HFF-Myc (cell line): ENCODE data around the gene TMEM116.
A peak's percentile ranks its signal among the peaks of the same experiment; 100 is the strongest.

ENCODE experiments used
- DNase-seq: peaks from one replicate; pipeline ENCODE4 v3.0.0-alpha.2; 2011; ENCODE audit warnings: low read depth; ENCODE audit errors: extremely low read depth
- H3K4me3 ChIP-seq: replicated peaks from 2 replicates; pipeline ENCODE4 v1.5.1; 2011; ENCODE audit warnings: low read depth, mild to moderate bottlenecking, control low read depth, low read length
- TF ChIP-seq, protein P1 (sequence below): IDR thresholded peaks from 2 replicates; pipeline ENCODE4 v1.5.1; 2012; ENCODE audit warnings: mild to moderate bottlenecking, low read depth, low read length, control low read depth; ENCODE audit errors: missing control alignments

The TMEM116 gene

DNA sequence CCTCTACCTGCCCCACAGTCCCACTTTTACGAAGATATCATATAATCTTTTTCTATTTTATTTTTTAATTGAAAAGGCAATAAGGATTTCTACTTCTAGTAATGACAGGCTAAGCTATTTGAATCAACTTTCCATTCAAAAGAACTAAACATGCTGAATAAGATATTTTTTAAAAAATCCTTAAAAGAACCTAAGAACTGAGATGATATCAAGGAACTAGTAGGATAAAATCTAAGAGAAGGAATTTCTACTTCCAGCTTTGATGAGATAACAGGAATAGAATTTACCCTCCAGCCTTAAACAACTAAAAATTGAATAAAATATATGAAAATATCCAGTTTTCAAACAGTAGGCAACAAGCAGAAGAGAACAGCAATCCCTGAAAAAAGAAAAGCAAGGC lies 69.0 kb downstream of the TMEM116 start:
- no peak overlapping the region for H3K4me3 ChIP-seq
- TF ChIP-seq, protein P1, sequence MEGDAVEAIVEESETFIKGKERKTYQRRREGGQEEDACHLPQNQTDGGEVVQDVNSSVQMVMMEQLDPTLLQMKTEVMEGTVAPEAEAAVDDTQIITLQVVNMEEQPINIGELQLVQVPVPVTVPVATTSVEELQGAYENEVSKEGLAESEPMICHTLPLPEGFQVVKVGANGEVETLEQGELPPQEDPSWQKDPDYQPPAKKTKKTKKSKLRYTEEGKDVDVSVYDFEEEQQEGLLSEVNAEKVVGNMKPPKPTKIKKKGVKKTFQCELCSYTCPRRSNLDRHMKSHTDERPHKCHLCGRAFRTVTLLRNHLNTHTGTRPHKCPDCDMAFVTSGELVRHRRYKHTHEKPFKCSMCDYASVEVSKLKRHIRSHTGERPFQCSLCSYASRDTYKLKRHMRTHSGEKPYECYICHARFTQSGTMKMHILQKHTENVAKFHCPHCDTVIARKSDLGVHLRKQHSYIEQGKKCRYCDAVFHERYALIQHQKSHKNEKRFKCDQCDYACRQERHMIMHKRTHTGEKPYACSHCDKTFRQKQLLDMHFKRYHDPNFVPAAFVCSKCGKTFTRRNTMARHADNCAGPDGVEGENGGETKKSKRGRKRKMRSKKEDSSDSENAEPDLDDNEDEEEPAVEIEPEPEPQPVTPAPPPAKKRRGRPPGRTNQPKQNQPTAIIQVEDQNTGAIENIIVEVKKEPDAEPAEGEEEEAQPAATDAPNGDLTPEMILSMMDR: no peak
- no peak for DNase-seq

GRCh38 chr12:111942557-111942956 lies 70.4 kb downstream of the TMEM116 start:
- DNase-seq: peak; percentile 54
- TF ChIP-seq, protein P1: no peak
- H3K4me3 ChIP-seq: no peak overlapping the region

DNA sequence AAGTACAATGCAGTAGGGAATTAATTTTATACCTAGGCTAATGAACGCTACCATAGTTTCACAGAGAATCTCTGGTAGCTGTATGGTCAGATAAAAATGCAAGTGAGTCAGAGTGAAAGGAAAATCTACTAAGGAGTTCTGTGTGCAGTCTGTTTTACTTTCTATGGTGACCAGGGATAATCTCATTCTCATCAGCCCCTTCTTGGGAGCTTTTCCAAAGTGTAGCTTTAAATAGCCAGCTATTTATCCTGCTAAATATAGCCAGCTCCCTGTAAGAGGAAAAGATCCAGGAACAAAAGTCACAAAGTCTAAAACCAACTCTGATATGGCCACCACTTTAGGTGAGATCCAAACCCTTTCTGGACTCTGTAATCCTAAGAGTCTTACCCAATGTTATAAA lies 75.5 kb downstream of the TMEM116 start:
- TF ChIP-seq, protein P1: no peak
- H3K4me3 ChIP-seq: no peak overlapping the region
- DNase-seq: no peak

DNA sequence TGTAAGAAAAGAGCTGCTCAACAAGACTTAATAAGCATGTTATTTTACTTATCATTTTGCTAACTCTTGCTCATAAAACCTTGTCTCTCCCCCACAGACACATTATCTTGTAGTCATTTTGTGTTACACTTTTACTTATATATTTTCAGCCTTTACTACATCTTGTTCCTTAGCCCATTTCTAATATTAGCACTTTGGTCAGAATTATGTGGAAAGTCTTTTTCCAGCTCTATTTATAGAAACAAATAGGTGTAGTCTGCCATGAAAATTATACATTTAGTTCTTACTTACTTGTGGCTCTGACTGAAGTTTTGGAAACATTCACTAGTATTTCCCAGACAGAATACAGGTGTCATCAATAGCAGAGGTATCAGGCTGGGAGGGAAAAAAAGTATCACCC lies 76.1 kb downstream of the TMEM116 start:
- DNase-seq: no peak
- TF ChIP-seq, protein P1: no peak
- H3K4me3 ChIP-seq: no peak overlapping the region

DNA sequence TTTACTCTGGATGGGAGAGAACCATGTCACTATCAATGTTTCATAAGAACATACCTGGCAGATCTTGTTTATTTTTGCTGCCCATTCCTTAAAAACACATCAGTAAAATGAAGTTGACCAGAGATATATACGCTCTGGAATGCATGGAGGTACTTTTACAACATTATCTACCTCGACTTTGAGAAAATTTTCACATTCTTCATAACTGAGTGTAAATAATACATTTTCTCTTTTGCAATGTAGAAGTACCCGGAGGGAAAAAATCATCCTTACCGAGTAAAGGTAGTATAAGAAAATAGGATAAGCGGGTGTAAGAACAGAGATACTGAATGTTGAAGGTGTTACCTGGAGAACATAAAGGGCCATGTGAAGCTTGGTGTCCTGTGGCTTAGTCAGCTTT lies 80.7 kb downstream of the TMEM116 start:
- DNase-seq: no peak
- H3K4me3 ChIP-seq: no peak overlapping the region
- TF ChIP-seq, protein P1: no peak

GRCh38 chr12:111927346-111927745 lies 85.6 kb downstream of the TMEM116 start:
- TF ChIP-seq, protein P1: no peak
- H3K4me3 ChIP-seq: no peak overlapping the region
- no peak for DNase-seq

DNA sequence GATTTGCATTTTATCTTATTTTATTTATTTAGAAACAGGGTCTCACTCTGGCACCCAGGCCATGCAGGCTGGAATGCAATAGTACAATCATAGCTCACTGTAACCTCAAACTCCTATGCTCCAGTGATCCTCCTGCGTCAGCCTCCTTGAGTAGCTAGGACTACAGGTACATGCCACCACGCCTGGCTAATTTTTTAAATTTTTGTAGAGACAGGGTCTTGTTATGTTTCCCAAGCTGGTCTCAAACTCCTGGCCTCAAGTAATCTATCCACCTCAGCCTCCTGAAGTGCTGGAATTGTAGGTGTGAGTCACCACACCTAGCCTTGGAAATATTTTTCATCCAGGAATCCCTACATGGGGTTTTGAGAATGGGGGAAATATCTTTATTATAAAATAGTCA lies 86.3 kb downstream of the TMEM116 start:
- DNase-seq: no peak
- TF ChIP-seq, protein P1: no peak

More for the DNA sequence above, 86.3 kb downstream of the TMEM116 start:
- no peak overlapping the region for H3K4me3 ChIP-seq
